HCT116 (cell line): Measurements from ENCODE around the gene KDSR. TPM values are rescaled to one million over a fixed set of nuclear protein-coding genes. Genes with fewer than 3 reads are reported as not detected.

Source experiments
- ATAC-seq: fragments of 200-7000 bp; cut with Tn5 transposase; 2 replicates; pipeline ENCODE4 v1.9.1; 2020; ENCODE audit warnings: mild to moderate bottlenecking, moderate library complexity
- BruUV-seq: library from RNA; stranded (reverse); fragments of 400-500 nt; replicated peaks from 2 replicates; lab custom pipeline; 2021; lab: Mats Ljungman, UMichigan
- CTCF ChIA-PET: fragments of 300-600 bp; sonication (Branson Sonifier 250); formaldehyde crosslinking; loops from one replicate; lab custom pipeline; 2021; ENCODE audit warnings: antibody characterized with exemption; lab: Charles Lee
- POLR2A ChIA-PET: fragments of 300-600, 350-600 bp; sonication (Branson Sonifier 250); formaldehyde crosslinking; loops from one replicate; lab custom pipeline; 2021; ENCODE audit warnings: antibody characterized with exemption; lab: Charles Lee
- RAD21 ChIA-PET, 2 experiments: fragments of 300-600 bp; sonication (Branson Sonifier 250); formaldehyde crosslinking; loops; one replicate each; lab custom pipeline; 2023; ENCODE audit warnings: low total read pairs in 2 of 2; ENCODE audit not compliant: uncharacterized antibody in 2 of 2, unreplicated experiment in 2 of 2, low non-redundant PET in 1 of 2; lab: Charles Lee
- DNase-seq: peaks from one replicate; pipeline ENCODE4 v3.0.0-alpha.2; 2010; ENCODE audit warnings: low read depth, low spot score
- H2AFZ ChIP-seq: fragments of 200-600 bp; shearing (Covaris generic), sonication (generic); 2 replicates; pipeline ENCODE4 v1.6.1; 2017; ENCODE audit warnings: low read depth, mixed run types, mixed read lengths, antibody characterized with exemption, low read length; ENCODE audit not compliant: poor library complexity, severe bottlenecking
- H3K27ac ChIP-seq: 2 replicates; pipeline ENCODE4 v1.5.1; 2012; ENCODE audit warnings: low read depth, low read length
- H3K27me3 ChIP-seq: fragments of 200-600 bp; sonication (generic); 2 replicates; pipeline ENCODE4 v1.6.1; 2016; ENCODE audit warnings: mixed run types, low read length, mixed read lengths; ENCODE audit not compliant: insufficient read depth
- H3K36me3 ChIP-seq, 2 experiments: fragments of 200-500 bp in 1 of 2; fragments of 200-600 bp in 1 of 2; sonication (Bioruptor generic) in 1 of 2; sonication (generic) in 1 of 2; 2 replicates each; pipeline versions ENCODE4 v1.5.1 to v1.6.1; 2014 to 2016; ENCODE audit warnings: low read length in 2 of 2, inconsistent platforms in 1 of 2, mixed read lengths in 1 of 2, mixed run types in 1 of 2; ENCODE audit not compliant: insufficient read depth in 2 of 2, control insufficient read depth in 1 of 2
- H3K4me1 ChIP-seq, 2 experiments: fragments of 200-600 bp in 1 of 2; sonication (generic) in 1 of 2; 2 replicates each; pipeline versions ENCODE4 v1.5.1 to v1.6.1; 2012 to 2017; ENCODE audit warnings: low read length in 2 of 2, inconsistent platforms in 1 of 2, mild to moderate bottlenecking in 1 of 2, mixed read lengths in 1 of 2, mixed run types in 1 of 2, moderate library complexity in 1 of 2; ENCODE audit not compliant: insufficient read depth in 2 of 2, control insufficient read depth in 1 of 2
- H3K4me2 ChIP-seq: fragments of 200-600 bp; sonication (generic); 2 replicates; pipeline ENCODE4 v1.6.1; 2017; ENCODE audit warnings: mixed run types, low read length, mixed read lengths
- H3K4me3 ChIP-seq, 2 experiments: fragments of 200-600 bp in 1 of 2; sonication (generic) in 1 of 2; replicated peaks in 1 of 2; 2 replicates each; pipeline ENCODE4 v1.5.1; 2011 to 2016; ENCODE audit warnings: low read length in 2 of 2, control low read depth in 1 of 2, low read depth in 1 of 2, mild to moderate bottlenecking in 1 of 2, mixed read lengths in 1 of 2, mixed run types in 1 of 2
- H3K79me2 ChIP-seq: fragments of 200-600 bp; sonication (generic); 2 replicates; pipeline ENCODE4 v1.6.1; 2017; ENCODE audit warnings: mild to moderate bottlenecking, mixed run types, low read length, moderate library complexity, mixed read lengths; ENCODE audit not compliant: insufficient read depth
- H3K9ac ChIP-seq: fragments of 200-600 bp; sonication (generic); 2 replicates; pipeline ENCODE4 v1.6.1; 2016; ENCODE audit warnings: low read length, mixed read lengths
- H3K9me2 ChIP-seq: fragments of 200-600 bp; sonication (generic), shearing (Covaris generic); 2 replicates; pipeline ENCODE4 v1.6.1; 2017; ENCODE audit warnings: mixed run types, mild to moderate bottlenecking, moderate library complexity; ENCODE audit not compliant: insufficient read depth
- H3K9me3 ChIP-seq, 2 experiments: fragments of 200-500 bp in 1 of 2; fragments of 200-600 bp in 1 of 2; sonication (Bioruptor generic) in 1 of 2; sonication (generic) in 1 of 2; 2 replicates each; pipeline ENCODE4 v1.6.1; 2014 to 2017; ENCODE audit warnings: low read length in 2 of 2, mixed read lengths in 2 of 2, inconsistent platforms in 1 of 2, low read depth in 1 of 2, mild to moderate bottlenecking in 1 of 2, mixed run types in 1 of 2, moderate library complexity in 1 of 2; ENCODE audit not compliant: control insufficient read depth in 1 of 2, insufficient read depth in 1 of 2
- H4K20me1 ChIP-seq: fragments of 200-600 bp; sonication (generic), shearing (Covaris generic); 2 replicates; pipeline ENCODE4 v1.6.1; 2017; ENCODE audit warnings: mixed run types, mild to moderate bottlenecking, moderate library complexity; ENCODE audit not compliant: insufficient read depth
- EGR1 ChIP-seq: IDR thresholded peaks from 2 replicates; pipeline ENCODE4 v1.6.1; 2012; ENCODE audit warnings: low read depth
- ELF1 ChIP-seq: IDR thresholded peaks from 2 replicates; pipeline ENCODE4 v1.6.1; 2012; ENCODE audit warnings: low read depth, borderline replicate concordance
- EZH2 ChIP-seq: fragments of 200-600 bp; sonication (generic); IDR thresholded peaks from 2 replicates; pipeline ENCODE4 v1.6.1; 2017; ENCODE audit warnings: antibody characterized with exemption, mixed run types
- JUND ChIP-seq: IDR thresholded peaks from 2 replicates; pipeline ENCODE4 v1.6.1; 2012
- MAX ChIP-seq: IDR thresholded peaks from 2 replicates; pipeline ENCODE4 v1.6.1; 2012
- POLR2AphosphoS5 ChIP-seq: IDR thresholded peaks from 2 replicates; pipeline ENCODE4 v1.6.1; 2011; ENCODE audit warnings: mild to moderate bottlenecking, low read depth, low read length, moderate library complexity
- SP1 ChIP-seq: IDR thresholded peaks from 2 replicates; pipeline ENCODE4 v1.6.1; 2012; ENCODE audit warnings: low read depth
- SRF ChIP-seq: IDR thresholded peaks from 2 replicates; pipeline ENCODE4 v1.6.1; 2012; ENCODE audit warnings: low read depth
- TCF7L2 ChIP-seq: IDR thresholded peaks from 2 replicates; pipeline ENCODE4 v1.7.0; 2011; ENCODE audit warnings: borderline replicate concordance, inconsistent platforms; ENCODE audit not compliant: insufficient read depth, insufficient read length; ENCODE audit errors: extremely low read depth
- YY1 ChIP-seq: IDR thresholded peaks from 2 replicates; pipeline ENCODE4 v1.6.1; 2011; ENCODE audit warnings: low read length, low read depth, moderate library complexity, mild to moderate bottlenecking; ENCODE audit not compliant: insufficient replicate concordance; ENCODE audit errors: extremely low read depth
- ZFX ChIP-seq: fragments of 450-650 bp; IDR thresholded peaks from 2 replicates; pipeline ENCODE4 v1.6.1; 2017
- ZNF274 ChIP-seq: fragments of 200-500 bp; sonication (Bioruptor generic); IDR thresholded peaks from 2 replicates; pipeline ENCODE4 v1.6.1; 2014; ENCODE audit warnings: mild to moderate bottlenecking, low read depth, low read length, inconsistent platforms
- intact Hi-C: fragments of 100-400 bp; cut with micrococcal nuclease; formaldehyde crosslinking; loops from 2 replicates; pipeline ENCODE4 v1.10.0; 2022
- total RNA-seq: library from RNA; stranded (reverse); gene quantifications from one replicate; pipeline ENCODE4 v1.2.1, GENCODE V29; 2021; ENCODE audit not compliant: unreplicated experiment
- TF ChIP-seq, protein P1 (sequence below): IDR thresholded peaks from 2 replicates; pipeline ENCODE4 v1.6.1; 2011; ENCODE audit warnings: mild to moderate bottlenecking, low read length, moderate library complexity; ENCODE audit not compliant: insufficient replicate concordance; ENCODE audit errors: extremely low read depth
- TF ChIP-seq, protein P2 (sequence below): IDR thresholded peaks from 2 replicates; pipeline ENCODE4 v1.6.1; 2012; ENCODE audit warnings: low read depth
- TF ChIP-seq, protein P3 (sequence below): IDR thresholded peaks from 2 replicates; pipeline ENCODE4 v1.6.1; 2012

Gene KDSR
- total RNA-seq, 1 experiment from 2014 or later, result 68.6 TPM

DNA sequence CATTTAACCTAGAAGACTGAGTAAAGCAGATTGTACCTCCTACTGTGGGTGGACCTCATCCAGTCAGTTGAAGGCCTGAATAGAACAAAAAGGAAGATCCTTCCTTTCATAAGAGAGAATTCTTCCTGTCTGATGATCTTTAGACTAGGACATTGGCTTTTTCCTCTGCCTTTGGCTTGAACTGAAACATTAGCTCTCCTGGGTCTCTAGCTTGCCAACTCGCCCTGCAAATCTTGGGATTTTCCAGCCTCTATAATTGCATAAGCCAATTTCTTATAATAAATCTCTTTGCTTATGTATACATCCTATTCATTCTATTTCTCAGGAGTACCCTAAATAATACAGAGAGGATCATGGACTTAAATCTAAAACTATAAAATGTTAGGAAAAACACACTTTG is 6.2 kb upstream of the KDSR start:
- ChIA-PET POLR2A (no interaction called here), RAD21 (no interaction called here), CTCF (no interaction called here)
- DNase-seq, result no peak
- Histone ChIP-seq H3K4me3 (no peak overlapping the region), H3K4me2 (no peak overlapping the region), H3K27me3 (no peaks in the 10 kb centered on the region), H3K36me3 (no peaks in the 10 kb centered on the region), H4K20me1 (no peaks in the 10 kb centered on the region), H3K9ac (no peak overlapping the region), H3K9me3 (peaks cover 6 to 8% of the 10 kb centered on the region in 2 experiments; a peak in 1 of 4 replicates), H3K9me2 (no peaks in the 10 kb centered on the region), H3K27ac (no peak overlapping the region), H3K4me1 (peaks cover 3 to 7% of the 10 kb centered on the region in 2 experiments; a peak in 3 of 4 replicates), H2AFZ (no peak overlapping the region), H3K79me2 (no peaks in the 10 kb centered on the region)
- no TSS peak for BruUV-seq
- TF ChIP-seq, protein P1, sequence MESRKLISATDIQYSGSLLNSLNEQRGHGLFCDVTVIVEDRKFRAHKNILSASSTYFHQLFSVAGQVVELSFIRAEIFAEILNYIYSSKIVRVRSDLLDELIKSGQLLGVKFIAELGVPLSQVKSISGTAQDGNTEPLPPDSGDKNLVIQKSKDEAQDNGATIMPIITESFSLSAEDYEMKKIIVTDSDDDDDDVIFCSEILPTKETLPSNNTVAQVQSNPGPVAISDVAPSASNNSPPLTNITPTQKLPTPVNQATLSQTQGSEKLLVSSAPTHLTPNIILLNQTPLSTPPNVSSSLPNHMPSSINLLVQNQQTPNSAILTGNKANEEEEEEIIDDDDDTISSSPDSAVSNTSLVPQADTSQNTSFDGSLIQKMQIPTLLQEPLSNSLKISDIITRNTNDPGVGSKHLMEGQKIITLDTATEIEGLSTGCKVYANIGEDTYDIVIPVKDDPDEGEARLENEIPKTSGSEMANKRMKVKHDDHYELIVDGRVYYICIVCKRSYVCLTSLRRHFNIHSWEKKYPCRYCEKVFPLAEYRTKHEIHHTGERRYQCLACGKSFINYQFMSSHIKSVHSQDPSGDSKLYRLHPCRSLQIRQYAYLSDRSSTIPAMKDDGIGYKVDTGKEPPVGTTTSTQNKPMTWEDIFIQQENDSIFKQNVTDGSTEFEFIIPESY, result no peak
- TF ChIP-seq SP1 (no peak), ZFX (no peak), JUND (no peak), SRF (no peak), EGR1 (no peak), EZH2 (no peak), YY1 (no peak), TCF7L2 (no peak), ZNF274 (no peak), ELF1 (no peak), POLR2AphosphoS5 (no peak), MAX (no peak)
- TF ChIP-seq, protein P2, sequence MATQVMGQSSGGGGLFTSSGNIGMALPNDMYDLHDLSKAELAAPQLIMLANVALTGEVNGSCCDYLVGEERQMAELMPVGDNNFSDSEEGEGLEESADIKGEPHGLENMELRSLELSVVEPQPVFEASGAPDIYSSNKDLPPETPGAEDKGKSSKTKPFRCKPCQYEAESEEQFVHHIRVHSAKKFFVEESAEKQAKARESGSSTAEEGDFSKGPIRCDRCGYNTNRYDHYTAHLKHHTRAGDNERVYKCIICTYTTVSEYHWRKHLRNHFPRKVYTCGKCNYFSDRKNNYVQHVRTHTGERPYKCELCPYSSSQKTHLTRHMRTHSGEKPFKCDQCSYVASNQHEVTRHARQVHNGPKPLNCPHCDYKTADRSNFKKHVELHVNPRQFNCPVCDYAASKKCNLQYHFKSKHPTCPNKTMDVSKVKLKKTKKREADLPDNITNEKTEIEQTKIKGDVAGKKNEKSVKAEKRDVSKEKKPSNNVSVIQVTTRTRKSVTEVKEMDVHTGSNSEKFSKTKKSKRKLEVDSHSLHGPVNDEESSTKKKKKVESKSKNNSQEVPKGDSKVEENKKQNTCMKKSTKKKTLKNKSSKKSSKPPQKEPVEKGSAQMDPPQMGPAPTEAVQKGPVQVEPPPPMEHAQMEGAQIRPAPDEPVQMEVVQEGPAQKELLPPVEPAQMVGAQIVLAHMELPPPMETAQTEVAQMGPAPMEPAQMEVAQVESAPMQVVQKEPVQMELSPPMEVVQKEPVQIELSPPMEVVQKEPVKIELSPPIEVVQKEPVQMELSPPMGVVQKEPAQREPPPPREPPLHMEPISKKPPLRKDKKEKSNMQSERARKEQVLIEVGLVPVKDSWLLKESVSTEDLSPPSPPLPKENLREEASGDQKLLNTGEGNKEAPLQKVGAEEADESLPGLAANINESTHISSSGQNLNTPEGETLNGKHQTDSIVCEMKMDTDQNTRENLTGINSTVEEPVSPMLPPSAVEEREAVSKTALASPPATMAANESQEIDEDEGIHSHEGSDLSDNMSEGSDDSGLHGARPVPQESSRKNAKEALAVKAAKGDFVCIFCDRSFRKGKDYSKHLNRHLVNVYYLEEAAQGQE, result no peak
- TF ChIP-seq, protein P3, sequence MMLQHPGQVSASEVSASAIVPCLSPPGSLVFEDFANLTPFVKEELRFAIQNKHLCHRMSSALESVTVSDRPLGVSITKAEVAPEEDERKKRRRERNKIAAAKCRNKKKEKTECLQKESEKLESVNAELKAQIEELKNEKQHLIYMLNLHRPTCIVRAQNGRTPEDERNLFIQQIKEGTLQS, result no peak
- intact Hi-C loops, result no loop called here
- ATAC-seq, result no peak
